H9 (cell line): Measurements from ENCODE around the gene MRTFA. TPM values are rescaled to one million over a fixed set of nuclear protein-coding genes. Genes with fewer than 3 reads are reported as not detected.

Source experiments
- DNase-seq: peaks from one replicate; pipeline ENCODE4 v3.0.0-alpha.2; 2017
- H2AFZ ChIP-seq: one replicate; pipeline ENCODE4 v1.6.1; 2013; ENCODE audit warnings: mild to moderate bottlenecking, low read length, control low read depth, moderate library complexity
- H2AK5ac ChIP-seq: 2 replicates; pipeline ENCODE4 v1.6.1; 2013; ENCODE audit warnings: low read length, control low read depth, mixed read lengths; ENCODE audit not compliant: insufficient read length
- H2BK120ac ChIP-seq: one replicate; pipeline ENCODE4 v1.6.1; 2013; ENCODE audit warnings: low read depth, mild to moderate bottlenecking, low read length, control low read depth, inconsistent platforms; ENCODE audit not compliant: poor library complexity, severe bottlenecking
- H2BK12ac ChIP-seq: 2 replicates; pipeline ENCODE4 v1.6.1; 2013; ENCODE audit warnings: low read length, control low read depth, mixed read lengths, low read depth; ENCODE audit not compliant: insufficient read length
- H2BK15ac ChIP-seq: 2 replicates; pipeline ENCODE4 v1.6.1; 2013; ENCODE audit warnings: low read depth, low read length, control low read depth
- H2BK20ac ChIP-seq: one replicate; pipeline ENCODE4 v1.6.1; 2013; ENCODE audit warnings: low read depth, mild to moderate bottlenecking, low read length, control low read depth, inconsistent platforms; ENCODE audit not compliant: poor library complexity, severe bottlenecking
- H2BK5ac ChIP-seq: 2 replicates; pipeline ENCODE4 v1.6.1; 2013; ENCODE audit warnings: low read length, control low read depth, mixed read lengths; ENCODE audit not compliant: insufficient read length
- H3K14ac ChIP-seq: 2 replicates; pipeline ENCODE4 v1.6.1; 2013; ENCODE audit warnings: low read length, control low read depth; ENCODE audit not compliant: insufficient read depth
- H3K18ac ChIP-seq: 2 replicates; pipeline ENCODE4 v1.6.1; 2013; ENCODE audit warnings: low read depth, mild to moderate bottlenecking, mixed read lengths, low read length, control low read depth; ENCODE audit not compliant: insufficient read length
- H3K23ac ChIP-seq: 2 replicates; pipeline ENCODE4 v1.6.1; 2013; ENCODE audit warnings: low read length, control low read depth, mixed read lengths, low read depth; ENCODE audit not compliant: insufficient read length
- H3K23me2 ChIP-seq: 2 replicates; pipeline ENCODE4 v1.6.1; 2013; ENCODE audit warnings: low read depth, mild to moderate bottlenecking, mixed read lengths, low read length, control low read depth; ENCODE audit not compliant: insufficient read length, poor library complexity, severe bottlenecking
- H3K27ac ChIP-seq: 2 replicates; pipeline ENCODE4 v1.5.1; 2013; ENCODE audit warnings: low read length, control low read depth, mixed read lengths, low read depth; ENCODE audit not compliant: insufficient read length
- H3K27me3 ChIP-seq: 2 replicates; pipeline ENCODE4 v1.6.1; 2013; ENCODE audit warnings: low read length, control low read depth, inconsistent platforms; ENCODE audit not compliant: insufficient read depth
- H3K4ac ChIP-seq: 2 replicates; pipeline ENCODE4 v1.6.1; 2013; ENCODE audit warnings: low read depth, mild to moderate bottlenecking, control low read depth, inconsistent platforms, low read length, moderate library complexity
- H3K4me1 ChIP-seq: 2 replicates; pipeline ENCODE4 v1.6.1; 2013; ENCODE audit warnings: low read length, control low read depth, inconsistent platforms; ENCODE audit not compliant: insufficient read depth
- H3K4me2 ChIP-seq: 2 replicates; pipeline ENCODE4 v1.6.1; 2013; ENCODE audit warnings: low read length, control low read depth, mixed read lengths; ENCODE audit not compliant: insufficient read length, insufficient read depth
- H3K56ac ChIP-seq: 2 replicates; pipeline ENCODE4 v1.6.1; 2013; ENCODE audit warnings: low read depth, mild to moderate bottlenecking, mixed read lengths, low read length, control low read depth; ENCODE audit not compliant: insufficient read length
- H3K79me1 ChIP-seq: 2 replicates; pipeline ENCODE4 v1.6.1; 2013; ENCODE audit warnings: low read depth, mild to moderate bottlenecking, moderate library complexity, low read length, control low read depth, inconsistent platforms; ENCODE audit not compliant: insufficient read depth, poor library complexity, severe bottlenecking
- H3K79me2 ChIP-seq: 2 replicates; pipeline ENCODE4 v1.6.1; 2013; ENCODE audit warnings: low read length, control low read depth, inconsistent platforms; ENCODE audit not compliant: insufficient read depth
- H3K9ac ChIP-seq: 2 replicates; pipeline ENCODE4 v1.6.1; 2013; ENCODE audit warnings: low read length, control low read depth, mixed read lengths; ENCODE audit not compliant: insufficient read length; ENCODE audit errors: extremely low read depth
- H3K9me3 ChIP-seq: one replicate; pipeline ENCODE4 v1.6.1; 2013; ENCODE audit warnings: low read depth, low read length, inconsistent platforms; ENCODE audit not compliant: control insufficient read depth
- H3T11ph ChIP-seq: one replicate; pipeline ENCODE4 v1.6.1; 2013; ENCODE audit warnings: mild to moderate bottlenecking, low read length, control low read depth, inconsistent platforms
- H4K20me1 ChIP-seq: one replicate; pipeline ENCODE4 v1.6.1; 2013; ENCODE audit not compliant: control insufficient read depth, insufficient read length, insufficient read depth
- H4K5ac ChIP-seq: 2 replicates; pipeline ENCODE4 v1.6.1; 2013; ENCODE audit warnings: low read depth, mild to moderate bottlenecking, mixed read lengths, low read length, control low read depth; ENCODE audit not compliant: insufficient read length
- H4K8ac ChIP-seq: replicated peaks from 2 replicates; pipeline ENCODE4 v1.6.1; 2013; ENCODE audit warnings: low read length, control low read depth, mixed read lengths, low read depth; ENCODE audit not compliant: insufficient read length
- H4K91ac ChIP-seq: 2 replicates; pipeline ENCODE4 v1.6.1; 2013; ENCODE audit warnings: low read depth, mild to moderate bottlenecking, moderate library complexity, mixed read lengths, low read length, control low read depth; ENCODE audit not compliant: insufficient read length
- H3K27ac Mint-ChIP-seq, 3 experiments: 2 replicates in 2 of 3; 3 replicates in 1 of 3; pipeline ENCODE4 v1.8.0; 2020 to 2021; ENCODE audit warnings: mixed read lengths in 3 of 3, mild to moderate bottlenecking in 1 of 3, moderate library complexity in 1 of 3
- H3K27me3 Mint-ChIP-seq: 2 replicates; pipeline ENCODE4 v1.8.0; 2021; ENCODE audit warnings: low read depth, mild to moderate bottlenecking, moderate library complexity, mixed read lengths
- H3K36me3 Mint-ChIP-seq, 3 experiments: 2 replicates in 2 of 3; 3 replicates in 1 of 3; pipeline ENCODE4 v1.8.0; 2020 to 2021; ENCODE audit warnings: low read depth in 3 of 3, mixed read lengths in 3 of 3; ENCODE audit not compliant: insufficient read depth in 1 of 3
- H3K4me1 Mint-ChIP-seq, 2 experiments: 2 replicates each; pipeline ENCODE4 v1.8.0; 2020; ENCODE audit warnings: mixed read lengths in 2 of 2
- H3K4me3 Mint-ChIP-seq, 2 experiments: 2 replicates in 1 of 2; 3 replicates in 1 of 2; pipeline ENCODE4 v1.8.0; 2020 to 2021; ENCODE audit warnings: mild to moderate bottlenecking in 2 of 2, mixed read lengths in 2 of 2, moderate library complexity in 1 of 2
- H3K9me3 Mint-ChIP-seq, 2 experiments: 2 replicates in 1 of 2; 3 replicates in 1 of 2; pipeline ENCODE4 v1.8.0; 2020; ENCODE audit warnings: mild to moderate bottlenecking in 2 of 2, mixed read lengths in 2 of 2, moderate library complexity in 1 of 2
- CTCF ChIP-seq: fragments of 200-600 bp; sonication (generic); conservative IDR thresholded peaks from 3 replicates; pipeline ENCODE4 v1.8.0; 2021; ENCODE audit warnings: antibody characterized with exemption, mild to moderate bottlenecking
- WGBS: extraction: QIAGEN DNeasy Blood & Tissue Kit; methylation state at CpG from one replicate; pipeline ENCODE4 v1.1.7; 2013; ENCODE audit warnings: missing lambda C conversion rate, low lambda C conversion rate, mixed read lengths; ENCODE audit not compliant: insufficient read length; ENCODE audit errors: extremely low coverage; 5-methylcytosine and 5-hydroxymethylcytosine counted together
- total RNA-seq: library from RNA; stranded (reverse); gene quantifications from 2 replicates; pipeline ENCODE4 v1.2.1, GENCODE V29; 2021

MRTFA gene
- total RNA-seq, 1 experiment from 2014 or later, result 38.1 TPM

DNA sequence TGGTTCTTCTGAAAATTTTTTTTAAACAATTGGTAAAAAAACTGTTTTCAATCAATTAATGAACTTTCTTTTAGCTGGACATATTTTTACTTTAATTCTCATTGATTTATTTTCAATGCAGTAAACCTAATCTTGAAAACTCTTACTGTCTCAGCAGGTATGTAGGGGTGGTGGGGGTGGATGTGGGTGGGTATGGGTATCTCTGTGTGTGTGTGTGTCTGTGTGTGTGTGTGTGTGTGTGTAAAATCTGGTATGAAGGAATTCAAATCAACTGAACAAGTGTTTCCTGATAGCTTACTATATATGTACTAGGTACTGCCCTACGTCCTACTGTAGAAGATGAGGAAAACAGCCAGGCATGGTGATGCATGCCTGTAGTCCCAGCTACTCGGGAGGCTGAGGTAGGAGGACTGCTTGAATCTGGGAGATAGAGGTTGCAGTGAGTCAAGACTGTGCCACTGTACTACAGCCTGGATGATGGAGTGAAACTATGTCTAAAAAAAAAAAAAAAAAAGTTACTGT lies 75.5 kb downstream of the MRTFA start:
- no peak overlapping the region for H4K5ac ChIP-seq
- Mint-ChIP-seq H3K4me1 (peaks cover 16 to 28% of the 10 kb centered on the region in 2 experiments), H3K27me3 (no peaks in the 10 kb centered on the region), H3K9me3 (no peaks in the 10 kb centered on the region), H3K27ac (no peak overlapping the region), H3K4me3 (no peak overlapping the region), H3K36me3 (peaks cover 3 to 4% (median 3%) of the 10 kb centered on the region in 3 experiments; a peak in 3 of 7 replicates)
- H2BK15ac ChIP-seq, result no peak overlapping the region
- no peaks in the 10 kb centered on the region for H3K27me3 ChIP-seq
- no peak overlapping the region for H2AK5ac ChIP-seq
- H3K23me2 ChIP-seq, result no peaks in the 10 kb centered on the region
- H3K23ac ChIP-seq, result no peak overlapping the region
- H3T11ph ChIP-seq, result no peak overlapping the region
- no peaks in the 10 kb centered on the region for H3K9me3 ChIP-seq
- no peaks in the 10 kb centered on the region; the same call in 1 of the 2 replicates for H3K79me2 ChIP-seq
- DNase-seq, result no peak
- no peak overlapping the region for H3K4me2 ChIP-seq
- WGBS, result no CpG with 5 or more reads among the region's 2 CpGs
- no peak overlapping the region for H2BK20ac ChIP-seq
- no peak overlapping the region for H3K4ac ChIP-seq
- H4K20me1 ChIP-seq, result no peaks in the 10 kb centered on the region
- H2BK5ac ChIP-seq, result no peak overlapping the region
- H3K18ac ChIP-seq, result no peak overlapping the region
- H2AFZ ChIP-seq, result no peak overlapping the region
- H3K4me1 ChIP-seq, result no peaks in the 10 kb centered on the region
- H3K56ac ChIP-seq, result no peak overlapping the region
- no peaks in the 10 kb centered on the region for H3K79me1 ChIP-seq
- H2BK120ac ChIP-seq, result no peak overlapping the region
- H4K91ac ChIP-seq, result no peak overlapping the region
- H2BK12ac ChIP-seq, result no peak overlapping the region
- H3K27ac ChIP-seq, result no peak overlapping the region
- no peak overlapping the region for H3K14ac ChIP-seq
- no peak for TF ChIP-seq CTCF
- no peak overlapping the region for H4K8ac ChIP-seq
- no peak overlapping the region for H3K9ac ChIP-seq
